Calu3 (cell line): ENCODE data around the gene GABRR1. TPM values are rescaled to one million over a fixed set of nuclear protein-coding genes. Genes with fewer than 3 reads are reported as not detected.

Source experiments
- BruUV-seq: library from RNA; stranded (reverse); fragments of 400-500 nt; replicated peaks from 2 replicates; lab custom pipeline; 2021; lab: Mats Ljungman, UMichigan
- CTCF ChIA-PET: fragments of 300-600 bp; sonication (Branson Sonifier 250); formaldehyde crosslinking; loops from one replicate; lab custom pipeline; 2022; ENCODE audit warnings: antibody characterized with exemption; lab: Charles Lee
- DNase-seq: peaks from one replicate; pipeline ENCODE4 v3.0.0; 2022
- H3K27ac Mint-ChIP-seq: one replicate; pipeline ENCODE4 v1.8.0; 2022; ENCODE audit warnings: mixed read lengths; ENCODE audit not compliant: unreplicated experiment
- H3K27me3 Mint-ChIP-seq: one replicate; pipeline ENCODE4 v1.8.0; 2022; ENCODE audit warnings: mixed read lengths; ENCODE audit not compliant: unreplicated experiment
- H3K36me3 Mint-ChIP-seq: one replicate; pipeline ENCODE4 v1.8.0; 2022; ENCODE audit warnings: mild to moderate bottlenecking, moderate library complexity, mixed read lengths; ENCODE audit not compliant: insufficient read depth, unreplicated experiment
- H3K4me1 Mint-ChIP-seq: one replicate; pipeline ENCODE4 v1.8.0; 2022; ENCODE audit warnings: mild to moderate bottlenecking, low read depth, mixed read lengths; ENCODE audit not compliant: unreplicated experiment
- H3K4me3 Mint-ChIP-seq: one replicate; pipeline ENCODE4 v1.8.0; 2022; ENCODE audit warnings: mild to moderate bottlenecking, low read depth, moderate library complexity, mixed read lengths; ENCODE audit not compliant: unreplicated experiment
- H3K9me3 Mint-ChIP-seq: one replicate; pipeline ENCODE4 v1.8.0; 2022; ENCODE audit warnings: low read depth, mixed read lengths; ENCODE audit not compliant: unreplicated experiment
- intact Hi-C: fragments of 100-400 bp; cut with micrococcal nuclease; formaldehyde crosslinking; loops from one replicate; pipeline ENCODE4 v1.10.0; 2022; ENCODE audit not compliant: unreplicated experiment
- total RNA-seq: library from RNA; stranded (reverse); gene quantifications from 2 replicates; pipeline ENCODE4 v1.2.3, GENCODE V29; 2022
- TF ChIP-seq, protein P1 (sequence below): fragments of 200-600 bp; IDR thresholded peaks from one replicate; pipeline ENCODE4 v1.8.0; 2022; ENCODE audit warnings: antibody characterized with exemption; ENCODE audit not compliant: unreplicated experiment

Gene GABRR1
- total RNA-seq, 1 experiment from 2014 or later, result not detected

GRCh38 chr6:89254569-89254968 is 37.4 kb upstream of the GABRR1 start:
- CTCF ChIA-PET, result no interaction called here
- Mint-ChIP-seq H3K9me3 (no peaks in the 10 kb centered on the region), H3K27ac (no peak overlapping the region), H3K36me3 (no peaks in the 10 kb centered on the region), H3K4me1 (peaks cover 8% of the 10 kb centered on the region), H3K4me3 (no peak overlapping the region), H3K27me3 (no peaks in the 10 kb centered on the region)
- TF ChIP-seq, protein P1, sequence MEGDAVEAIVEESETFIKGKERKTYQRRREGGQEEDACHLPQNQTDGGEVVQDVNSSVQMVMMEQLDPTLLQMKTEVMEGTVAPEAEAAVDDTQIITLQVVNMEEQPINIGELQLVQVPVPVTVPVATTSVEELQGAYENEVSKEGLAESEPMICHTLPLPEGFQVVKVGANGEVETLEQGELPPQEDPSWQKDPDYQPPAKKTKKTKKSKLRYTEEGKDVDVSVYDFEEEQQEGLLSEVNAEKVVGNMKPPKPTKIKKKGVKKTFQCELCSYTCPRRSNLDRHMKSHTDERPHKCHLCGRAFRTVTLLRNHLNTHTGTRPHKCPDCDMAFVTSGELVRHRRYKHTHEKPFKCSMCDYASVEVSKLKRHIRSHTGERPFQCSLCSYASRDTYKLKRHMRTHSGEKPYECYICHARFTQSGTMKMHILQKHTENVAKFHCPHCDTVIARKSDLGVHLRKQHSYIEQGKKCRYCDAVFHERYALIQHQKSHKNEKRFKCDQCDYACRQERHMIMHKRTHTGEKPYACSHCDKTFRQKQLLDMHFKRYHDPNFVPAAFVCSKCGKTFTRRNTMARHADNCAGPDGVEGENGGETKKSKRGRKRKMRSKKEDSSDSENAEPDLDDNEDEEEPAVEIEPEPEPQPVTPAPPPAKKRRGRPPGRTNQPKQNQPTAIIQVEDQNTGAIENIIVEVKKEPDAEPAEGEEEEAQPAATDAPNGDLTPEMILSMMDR, result no peak
- DNase-seq, result no peak
- intact Hi-C loops, result no loop called here
- BruUV-seq, result no TSS peak

GRCh38 chr6:89252907-89253306 is 35.7 kb upstream of the GABRR1 start:
- intact Hi-C loops, result no loop called here
- H3K27ac Mint-ChIP-seq, result no peak overlapping the region
- H3K9me3 Mint-ChIP-seq, result no peaks in the 10 kb centered on the region
- CTCF ChIA-PET, result interaction anchor here (0.6 to 0.7 kb wide), 2 partner anchors 115 to 270 kb away, joined by 3 read pairs; no protein-coding TSS in a partner anchor
- DNase-seq, result no peak
- TF ChIP-seq, protein P1, result no peak
- H3K36me3 Mint-ChIP-seq, result no peaks in the 10 kb centered on the region
- BruUV-seq, result no TSS peak
- peaks cover 8% of the 10 kb centered on the region for H3K4me1 Mint-ChIP-seq
- no peaks in the 10 kb centered on the region for H3K27me3 Mint-ChIP-seq
- no peak overlapping the region for H3K4me3 Mint-ChIP-seq

DNA sequence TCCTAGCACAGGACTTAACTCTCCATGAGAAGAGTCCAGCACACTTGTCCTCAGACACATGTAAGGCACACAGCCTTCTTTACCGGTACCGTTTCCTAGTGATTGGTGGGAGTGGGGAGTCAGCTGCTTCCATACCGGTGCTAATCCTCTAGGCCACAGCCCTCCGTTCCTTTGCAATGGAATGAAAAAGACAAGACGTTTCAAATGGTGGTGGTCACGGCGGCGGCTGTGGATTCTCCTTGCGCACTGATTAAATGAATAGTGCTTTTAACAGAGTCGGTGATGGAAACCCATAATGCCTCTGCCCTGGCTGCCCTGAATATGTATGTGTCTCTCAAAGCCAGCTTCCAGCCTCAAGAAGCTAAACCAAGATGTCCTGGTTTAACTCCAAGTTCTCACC is 34.8 kb upstream of the GABRR1 start:
- Mint-ChIP-seq H3K27me3 (no peaks in the 10 kb centered on the region), H3K9me3 (no peaks in the 10 kb centered on the region), H3K4me1 (peaks cover 8% of the 10 kb centered on the region), H3K27ac (no peak overlapping the region), H3K4me3 (no peak overlapping the region), H3K36me3 (no peaks in the 10 kb centered on the region)
- CTCF ChIA-PET, result no interaction called here
- intact Hi-C loops, result no loop called here
- no TSS peak for BruUV-seq
- TF ChIP-seq, protein P1, result no peak
- DNase-seq, result no peak

- no peaks in the 10 kb centered on the region for H3K9me3 Mint-ChIP-seq
- H3K4me1 Mint-ChIP-seq, result peaks cover 8% of the 10 kb centered on the region
- H3K27ac Mint-ChIP-seq, result no peak overlapping the region
- no peaks in the 10 kb centered on the region for H3K27me3 Mint-ChIP-seq
- no peaks in the 10 kb centered on the region for H3K36me3 Mint-ChIP-seq
- BruUV-seq, result no TSS peak
- intact Hi-C loops, result no loop called here
- TF ChIP-seq, protein P1, result no peak
- no peak overlapping the region for H3K4me3 Mint-ChIP-seq
- CTCF ChIA-PET, result no interaction called here
- DNase-seq, result no peak
Measured at GRCh38 chr6:89251170-89251569, 34.0 kb upstream of the GABRR1 start.
